PFSK-1 (cell line): ENCODE results near the gene CERS3.

ENCODE experiments used
- POLR2AphosphoS5 ChIP-seq: IDR thresholded peaks from 2 replicates; pipeline ENCODE4 v1.6.1; 2012; ENCODE audit warnings: low read depth, mild to moderate bottlenecking, control low read depth, low read length, moderate library complexity
- SIN3A ChIP-seq: IDR thresholded peaks from 2 replicates; pipeline ENCODE4 v1.6.1; 2012; ENCODE audit warnings: mild to moderate bottlenecking, low read length, moderate library complexity, borderline replicate concordance; ENCODE audit not compliant: insufficient read depth
- TAF1 ChIP-seq: IDR thresholded peaks from 2 replicates; pipeline ENCODE4 v1.6.1; 2012; ENCODE audit warnings: low read length, control low read depth, borderline replicate concordance; ENCODE audit not compliant: insufficient read depth
- TF ChIP-seq, protein P1 (sequence below), 2 experiments: IDR thresholded peaks; 2 replicates each; pipeline versions ENCODE4 v1.6.1 to v1.8.0; 2011 to 2012; ENCODE audit warnings: low read depth in 2 of 2, low read length in 2 of 2, control low read depth in 1 of 2, inconsistent platforms in 1 of 2, mild to moderate bottlenecking in 1 of 2, moderate library complexity in 1 of 2; ENCODE audit not compliant: insufficient read depth in 1 of 2

DNA sequence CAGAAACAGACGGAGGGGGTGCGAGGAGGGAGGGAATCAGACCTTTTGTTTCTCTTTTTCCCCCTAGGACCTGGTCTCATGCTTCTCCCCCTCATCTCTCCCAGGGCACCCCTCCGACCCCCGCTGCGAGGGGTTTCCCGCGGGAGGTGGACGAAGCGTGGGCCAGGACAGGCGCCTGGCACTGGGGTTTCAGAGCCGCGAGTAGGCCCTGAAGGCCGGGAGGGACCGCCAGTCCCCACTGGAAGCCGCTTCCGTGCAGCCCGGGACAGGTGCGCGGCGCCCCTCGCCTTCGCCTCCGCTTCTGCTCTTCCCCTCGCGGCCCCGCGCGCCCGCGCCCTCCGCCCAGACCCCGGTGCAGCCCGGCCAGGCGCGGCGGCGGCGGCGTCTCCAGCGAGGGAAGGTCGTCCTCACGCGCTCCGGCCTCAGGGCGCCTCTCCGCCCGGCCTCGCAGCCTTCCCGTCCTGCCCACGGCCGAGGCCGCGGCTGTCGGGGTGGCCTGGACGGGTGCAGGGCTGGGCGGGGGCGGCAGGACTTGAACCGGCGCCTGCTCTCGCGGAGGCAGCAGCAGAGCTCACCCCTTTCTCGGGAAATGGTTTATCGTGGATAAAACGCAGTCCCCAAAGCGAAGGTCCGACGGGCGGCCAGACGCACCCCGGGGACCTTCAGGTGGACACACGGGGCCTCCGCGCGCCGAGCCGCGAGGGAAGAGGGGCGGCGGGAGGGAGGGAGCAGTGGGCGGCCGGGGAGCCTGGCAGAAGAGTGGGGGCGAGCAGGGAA is 155.4 kb downstream of the CERS3 start:
- TF ChIP-seq SIN3A (no peak), TAF1 (no peak), POLR2AphosphoS5 (no peak)
- TF ChIP-seq, protein P1, sequence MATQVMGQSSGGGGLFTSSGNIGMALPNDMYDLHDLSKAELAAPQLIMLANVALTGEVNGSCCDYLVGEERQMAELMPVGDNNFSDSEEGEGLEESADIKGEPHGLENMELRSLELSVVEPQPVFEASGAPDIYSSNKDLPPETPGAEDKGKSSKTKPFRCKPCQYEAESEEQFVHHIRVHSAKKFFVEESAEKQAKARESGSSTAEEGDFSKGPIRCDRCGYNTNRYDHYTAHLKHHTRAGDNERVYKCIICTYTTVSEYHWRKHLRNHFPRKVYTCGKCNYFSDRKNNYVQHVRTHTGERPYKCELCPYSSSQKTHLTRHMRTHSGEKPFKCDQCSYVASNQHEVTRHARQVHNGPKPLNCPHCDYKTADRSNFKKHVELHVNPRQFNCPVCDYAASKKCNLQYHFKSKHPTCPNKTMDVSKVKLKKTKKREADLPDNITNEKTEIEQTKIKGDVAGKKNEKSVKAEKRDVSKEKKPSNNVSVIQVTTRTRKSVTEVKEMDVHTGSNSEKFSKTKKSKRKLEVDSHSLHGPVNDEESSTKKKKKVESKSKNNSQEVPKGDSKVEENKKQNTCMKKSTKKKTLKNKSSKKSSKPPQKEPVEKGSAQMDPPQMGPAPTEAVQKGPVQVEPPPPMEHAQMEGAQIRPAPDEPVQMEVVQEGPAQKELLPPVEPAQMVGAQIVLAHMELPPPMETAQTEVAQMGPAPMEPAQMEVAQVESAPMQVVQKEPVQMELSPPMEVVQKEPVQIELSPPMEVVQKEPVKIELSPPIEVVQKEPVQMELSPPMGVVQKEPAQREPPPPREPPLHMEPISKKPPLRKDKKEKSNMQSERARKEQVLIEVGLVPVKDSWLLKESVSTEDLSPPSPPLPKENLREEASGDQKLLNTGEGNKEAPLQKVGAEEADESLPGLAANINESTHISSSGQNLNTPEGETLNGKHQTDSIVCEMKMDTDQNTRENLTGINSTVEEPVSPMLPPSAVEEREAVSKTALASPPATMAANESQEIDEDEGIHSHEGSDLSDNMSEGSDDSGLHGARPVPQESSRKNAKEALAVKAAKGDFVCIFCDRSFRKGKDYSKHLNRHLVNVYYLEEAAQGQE (IDR thresholded peaks at IDR 0.05; ENCODE audit: insufficient read depth in 1 of 2, low read depth in 2 of 2, low read length in 2 of 2): no peak
